SKM-1 treated with dmso at 0.1 percent for 144 hours (cell line): Measurements from ENCODE around the gene OPCML.

Source experiments
- DNase-seq: peaks from one replicate; lab custom pipeline; 2025; ENCODE audit not compliant: unreplicated experiment; lab: John Stamatoyannopoulos, UW

OPCML gene

GRCh38 chr11:133240908-133241655 is 291.2 kb downstream of the OPCML start:
- no peak for DNase-seq

- no peak for DNase-seq
Observed at GRCh38 chr11:133239575-133239974, 292.7 kb downstream of the OPCML start.

GRCh38 chr11:133238495-133238894 is 293.8 kb downstream of the OPCML start:
- DNase-seq = no peak

GRCh38 chr11:133238027-133238426 is 294.3 kb downstream of the OPCML start:
- no peak for DNase-seq

- no peak for DNase-seq
Observed at GRCh38 chr11:133235381-133235780, 296.9 kb downstream of the OPCML start.

- no peak for DNase-seq
Observed at GRCh38 chr11:133234883-133235282, 297.4 kb downstream of the OPCML start.

- DNase-seq = no peak
Observed at GRCh38 chr11:133232665-133233064, 299.6 kb downstream of the OPCML start.

GRCh38 chr11:133230431-133230830 is 301.9 kb downstream of the OPCML start:
- DNase-seq = no peak

- DNase-seq = no peak
Observed at GRCh38 chr11:133228471-133229329, 303.6 kb downstream of the OPCML start.

- no peak for DNase-seq
Observed at GRCh38 chr11:133227632-133228111, 304.6 kb downstream of the OPCML start.

GRCh38 chr11:133224271-133224670 is 308.0 kb downstream of the OPCML start:
- no peak for DNase-seq

- DNase-seq = no peak
Observed at GRCh38 chr11:133222425-133223330, 309.6 kb downstream of the OPCML start.

GRCh38 chr11:133219543-133219942 is 312.8 kb downstream of the OPCML start:
- no peak for DNase-seq

- DNase-seq = no peak
Observed at GRCh38 chr11:133216813-133217212, 315.5 kb downstream of the OPCML start.

GRCh38 chr11:133215596-133216230 is 316.6 kb downstream of the OPCML start:
- DNase-seq = no peak

GRCh38 chr11:133214646-133215045 is 317.7 kb downstream of the OPCML start:
- no peak for DNase-seq

GRCh38 chr11:133212201-133212600 is 320.1 kb downstream of the OPCML start:
- no peak for DNase-seq

GRCh38 chr11:133207995-133208394 is 324.3 kb downstream of the OPCML start:
- no peak for DNase-seq

GRCh38 chr11:133206313-133207005 is 325.8 kb downstream of the OPCML start:
- DNase-seq = no peak

- DNase-seq = no peak
Observed at GRCh38 chr11:133204158-133204557, 328.1 kb downstream of the OPCML start.
